SK-N-MC (cell line): ENCODE measurements around the gene AKR7A3.

Experiments used
- DNase-seq: peaks from one replicate; pipeline ENCODE4 v3.0.0-alpha.2; 2011; ENCODE audit warnings: low read depth, low spot score
- H3K27ac ChIP-seq: fragments of 200-600 bp; sonication (generic); 2 replicates; pipeline ENCODE4 v1.5.1; 2016; ENCODE audit warnings: mixed run types
- H3K36me3 ChIP-seq: fragments of 200-600 bp; sonication (generic); 2 replicates; pipeline ENCODE4 v1.6.1; 2017; ENCODE audit warnings: antibody characterized with exemption, low read length, mixed read lengths; ENCODE audit not compliant: insufficient read depth
- H3K4me3 ChIP-seq: fragments of 200-600 bp; sonication (generic); 2 replicates; pipeline ENCODE4 v1.5.1; 2016
- H3K9ac ChIP-seq: fragments of 200-600 bp; sonication (generic); 2 replicates; pipeline ENCODE4 v1.8.0; 2017; ENCODE audit warnings: mixed run types, mixed read lengths; ENCODE audit not compliant: insufficient read length
- H3K9me3 ChIP-seq: fragments of 200-600 bp; sonication (generic); 2 replicates; pipeline ENCODE4 v1.6.1; 2017; ENCODE audit warnings: low read depth, mild to moderate bottlenecking, antibody characterized with exemption, low read length, moderate library complexity, mixed read lengths
- EZH2 ChIP-seq: fragments of 200-600 bp; sonication (generic); IDR thresholded peaks from one replicate; pipeline ENCODE4 v1.6.1; 2017; ENCODE audit warnings: antibody characterized with exemption
- FOXP2 ChIP-seq: optimal IDR thresholded peaks from 2 replicates; pipeline ENCODE3; 2011; ENCODE audit warnings: mild to moderate bottlenecking, moderate library complexity; ENCODE audit not compliant: insufficient read depth; ENCODE audit errors: extremely low read length, control extremely low read depth
- POLR2AphosphoS5 ChIP-seq: IDR thresholded peaks from 2 replicates; pipeline ENCODE4 v1.6.1; 2012; ENCODE audit warnings: mild to moderate bottlenecking, low read depth, low read length, borderline replicate concordance

The AKR7A3 gene

GRCh38 chr1:19330449-19331135 lies 42.0 kb upstream of the AKR7A3 start:
- TF ChIP-seq FOXP2 (no peak), EZH2 (no peak), POLR2AphosphoS5 (no peak)
- no peaks in the 10 kb centered on the region for H3K36me3 ChIP-seq
- no peak for DNase-seq

GRCh38 chr1:19329611-19330010 lies 41.0 kb upstream of the AKR7A3 start:
- H3K9ac ChIP-seq = no peak overlapping the region
- no peak overlapping the region for H3K4me3 ChIP-seq
- no peaks in the 10 kb centered on the region for H3K36me3 ChIP-seq
- TF ChIP-seq POLR2AphosphoS5 (no peak), FOXP2 (no peak), EZH2 (no peak)
- H3K9me3 ChIP-seq = no peaks in the 10 kb centered on the region
- no peak overlapping the region for H3K27ac ChIP-seq
- DNase-seq = no peak

More at GRCh38 chr1:19330449-19331135, 42.0 kb upstream of the AKR7A3 start:
- no peak overlapping the region for H3K9ac ChIP-seq
- H3K9me3 ChIP-seq = no peaks in the 10 kb centered on the region
- H3K27ac ChIP-seq = no peak overlapping the region
- H3K4me3 ChIP-seq = no peak overlapping the region

- Histone ChIP-seq H3K36me3 (no peaks in the 10 kb centered on the region), H3K9ac (no peak overlapping the region), H3K27ac (no peak overlapping the region), H3K9me3 (no peaks in the 10 kb centered on the region), H3K4me3 (no peak overlapping the region)
- DNase-seq = no peak
- no peak for TF ChIP-seq EZH2
- TF ChIP-seq POLR2AphosphoS5 = no peak
- no peak for TF ChIP-seq FOXP2
Observed at GRCh38 chr1:19329188-19329587, 40.6 kb upstream of the AKR7A3 start.

- Histone ChIP-seq H3K4me3 (no peak overlapping the region), H3K27ac (no peak overlapping the region), H3K9ac (no peak overlapping the region), H3K36me3 (no peaks in the 10 kb centered on the region), H3K9me3 (no peaks in the 10 kb centered on the region)
- no peak for DNase-seq
- no peak for TF ChIP-seq POLR2AphosphoS5
- no peak for TF ChIP-seq FOXP2
- no peak for TF ChIP-seq EZH2
Observed at GRCh38 chr1:19328486-19328885, 39.9 kb upstream of the AKR7A3 start.

GRCh38 chr1:19327736-19328135 lies 39.2 kb upstream of the AKR7A3 start:
- Histone ChIP-seq H3K36me3 (no peaks in the 10 kb centered on the region), H3K9me3 (no peaks in the 10 kb centered on the region), H3K9ac (no peak overlapping the region), H3K4me3 (no peak overlapping the region), H3K27ac (no peak overlapping the region)
- TF ChIP-seq EZH2 (no peak), POLR2AphosphoS5 (no peak), FOXP2 (no peak)
- no peak for DNase-seq

- H3K36me3 ChIP-seq = no peaks in the 10 kb centered on the region
- TF ChIP-seq FOXP2 = no peak
- no peak for TF ChIP-seq POLR2AphosphoS5
- DNase-seq = no peak
- H3K27ac ChIP-seq = no peak overlapping the region
- H3K9me3 ChIP-seq = no peaks in the 10 kb centered on the region
- no peak overlapping the region for H3K4me3 ChIP-seq
- no peak overlapping the region for H3K9ac ChIP-seq
Observed at GRCh38 chr1:19327301-19327700, 38.7 kb upstream of the AKR7A3 start.

GRCh38 chr1:19326748-19327065 lies 38.1 kb upstream of the AKR7A3 start:
- H3K27ac ChIP-seq = no peak overlapping the region
- TF ChIP-seq EZH2 (no peak), POLR2AphosphoS5 (no peak), FOXP2 (no peak)
- H3K4me3 ChIP-seq = no peak overlapping the region
- H3K9me3 ChIP-seq = no peaks in the 10 kb centered on the region
- no peak overlapping the region for H3K9ac ChIP-seq
- DNase-seq = no peak
- no peaks in the 10 kb centered on the region for H3K36me3 ChIP-seq

- Histone ChIP-seq H3K4me3 (no peak overlapping the region), H3K36me3 (no peaks in the 10 kb centered on the region), H3K9me3 (no peaks in the 10 kb centered on the region), H3K27ac (no peak overlapping the region), H3K9ac (no peak overlapping the region)
- no peak for DNase-seq
- TF ChIP-seq POLR2AphosphoS5 (no peak), EZH2 (no peak), FOXP2 (no peak)
Observed at GRCh38 chr1:19325958-19326747, 37.6 kb upstream of the AKR7A3 start.

GRCh38 chr1:19325368-19325957 lies 36.9 kb upstream of the AKR7A3 start:
- TF ChIP-seq FOXP2 = no peak
- no peak for TF ChIP-seq EZH2
- no peak for TF ChIP-seq POLR2AphosphoS5
- no peaks in the 10 kb centered on the region for H3K9me3 ChIP-seq
- no peak for DNase-seq
- H3K4me3 ChIP-seq = no peak overlapping the region
- H3K9ac ChIP-seq = no peak overlapping the region
- no peak overlapping the region for H3K27ac ChIP-seq
- H3K36me3 ChIP-seq = no peaks in the 10 kb centered on the region

GRCh38 chr1:19324665-19324990 lies 36.1 kb upstream of the AKR7A3 start:
- H3K4me3 ChIP-seq = no peak overlapping the region
- no peak overlapping the region for H3K9ac ChIP-seq
- TF ChIP-seq FOXP2 = no peak
- TF ChIP-seq POLR2AphosphoS5 = no peak
- no peak for TF ChIP-seq EZH2
- DNase-seq = no peak
- no peaks in the 10 kb centered on the region for H3K9me3 ChIP-seq
- no peaks in the 10 kb centered on the region for H3K36me3 ChIP-seq
- no peak overlapping the region for H3K27ac ChIP-seq
